A549 (cell line): ENCODE data around the gene ACOX1.

ENCODE experiments used
- CEBPB ChIP-seq, 2 experiments: fragments of >200 bp in 1 of 2; sonication (Bioruptor Twin) in 1 of 2; formaldehyde crosslinking in 1 of 2; IDR thresholded peaks; 2 replicates each; pipeline ENCODE4 v1.6.1; 2012 to 2016
- CTCF ChIP-seq: fragments of >200 bp; sonication (Bioruptor Twin); formaldehyde crosslinking; IDR thresholded peaks from 3 replicates; pipeline ENCODE4 v1.5.1; 2016
- EHMT2 ChIP-seq: fragments of 200-600 bp; sonication (generic); IDR thresholded peaks from 2 replicates; pipeline ENCODE4 v1.6.1; 2016; ENCODE audit warnings: antibody characterized with exemption, low read depth, mild to moderate bottlenecking, moderate library complexity
- EP300 ChIP-seq, 2 experiments: fragments of >200 bp; sonication (Bioruptor Twin); formaldehyde crosslinking; IDR thresholded peaks; 2 replicates in 1 of 2; 3 replicates in 1 of 2; pipeline ENCODE4 v1.6.1; 2016 to 2017
- FOXS1 ChIP-seq: fragments of 250-450 bp; sonication (Bioruptor Pico); IDR thresholded peaks from 2 replicates; pipeline ENCODE4 v1.5.0; 2020; ENCODE audit warnings: mild to moderate bottlenecking, moderate library complexity
- HDAC2 ChIP-seq: fragments of 200-600 bp; sonication (generic); IDR thresholded peaks from 2 replicates; pipeline ENCODE4 v1.6.1; 2016
- JUN ChIP-seq, 2 experiments: fragments of >200 bp; sonication (Bioruptor Twin); formaldehyde crosslinking; IDR thresholded peaks; 2 replicates in 1 of 2; 3 replicates in 1 of 2; pipeline ENCODE4 v1.6.1; 2016 to 2017
- MAX ChIP-seq: IDR thresholded peaks from 2 replicates; pipeline ENCODE4 v1.6.1; 2012
- MAZ ChIP-seq: fragments of 150-350 bp; IDR thresholded peaks from 2 replicates; pipeline ENCODE4 v1.6.1; 2014; ENCODE audit warnings: antibody characterized with exemption, low read depth, low read length, borderline replicate concordance
- PBX3 ChIP-seq: IDR thresholded peaks from 2 replicates; pipeline ENCODE4 v1.6.1; 2012
- PHF8 ChIP-seq: fragments of 200-600 bp; sonication (generic); IDR thresholded peaks from 2 replicates; pipeline ENCODE4 v1.6.1; 2016; ENCODE audit warnings: low read depth, mild to moderate bottlenecking, antibody characterized with exemption, moderate library complexity, borderline replicate concordance
- POLR2A ChIP-seq: IDR thresholded peaks from 2 replicates; pipeline ENCODE4 v1.6.1; 2012; ENCODE audit warnings: mild to moderate bottlenecking, low read length
- TP53 ChIP-seq: fragments of 250-450 bp; sonication (Bioruptor Pico); IDR thresholded peaks from 2 replicates; pipeline ENCODE4 v1.5.0; 2021; ENCODE audit warnings: mild to moderate bottlenecking, moderate library complexity

GRCh38 chr17:75908201-75908600 lies 70.8 kb downstream of the ACOX1 start:
- TF ChIP-seq PBX3 (no peak), POLR2A (no peak), CTCF (no peak), MAX (no peak), EHMT2 (no peak), FOXS1 (no peak), MAZ (no peak), CEBPB (IDR thresholded peaks at IDR 0.05) (no peak), HDAC2 (no peak), EP300 (IDR thresholded peaks at IDR 0.05) (no peak), TP53 (CRISPR knock-in tag) (no peak), PHF8 (no peak), JUN (IDR thresholded peaks at IDR 0.05) (no peak)
